ENCODE measurements around the gene RASSF7.
"Not testable (repeated sequence)": the region's sequence is repeated elsewhere in the genome, so short reads cannot be mapped to it uniquely, and the experiment has no call there.

Gene RASSF7

DNA sequence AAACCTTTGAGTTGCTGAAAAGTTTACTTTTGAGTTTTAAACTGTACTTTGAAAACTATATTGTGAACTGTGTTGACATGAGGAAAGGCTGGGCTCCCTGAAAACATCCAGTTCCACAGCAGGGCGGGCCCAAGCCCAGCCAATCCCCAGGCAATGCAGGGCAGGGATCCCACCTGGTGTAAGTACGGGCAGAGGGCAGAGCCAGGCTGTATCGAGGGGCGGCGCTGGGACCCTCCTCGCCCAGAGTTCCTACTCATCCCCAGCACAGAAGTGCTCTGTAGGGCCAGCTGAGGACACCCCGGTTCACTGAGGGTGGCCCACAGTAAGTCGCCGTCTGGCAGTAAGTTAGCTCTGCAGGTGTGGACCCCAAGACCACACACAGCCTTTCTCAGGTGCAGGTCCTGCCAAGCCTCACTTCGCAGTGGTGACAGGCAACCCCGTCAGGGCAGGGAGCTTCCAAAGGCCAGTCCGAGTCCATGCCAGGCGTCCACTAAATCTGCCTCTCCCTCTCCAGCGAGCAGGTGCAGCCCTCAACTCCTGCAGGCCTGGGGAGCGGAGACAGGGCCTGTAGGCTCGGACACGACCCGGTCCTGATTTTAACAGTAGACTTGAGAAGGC lies 6.3 kb downstream of the RASSF7 start:
- DNase-seq (ENCODE audit: low read depth): no peak

DNA sequence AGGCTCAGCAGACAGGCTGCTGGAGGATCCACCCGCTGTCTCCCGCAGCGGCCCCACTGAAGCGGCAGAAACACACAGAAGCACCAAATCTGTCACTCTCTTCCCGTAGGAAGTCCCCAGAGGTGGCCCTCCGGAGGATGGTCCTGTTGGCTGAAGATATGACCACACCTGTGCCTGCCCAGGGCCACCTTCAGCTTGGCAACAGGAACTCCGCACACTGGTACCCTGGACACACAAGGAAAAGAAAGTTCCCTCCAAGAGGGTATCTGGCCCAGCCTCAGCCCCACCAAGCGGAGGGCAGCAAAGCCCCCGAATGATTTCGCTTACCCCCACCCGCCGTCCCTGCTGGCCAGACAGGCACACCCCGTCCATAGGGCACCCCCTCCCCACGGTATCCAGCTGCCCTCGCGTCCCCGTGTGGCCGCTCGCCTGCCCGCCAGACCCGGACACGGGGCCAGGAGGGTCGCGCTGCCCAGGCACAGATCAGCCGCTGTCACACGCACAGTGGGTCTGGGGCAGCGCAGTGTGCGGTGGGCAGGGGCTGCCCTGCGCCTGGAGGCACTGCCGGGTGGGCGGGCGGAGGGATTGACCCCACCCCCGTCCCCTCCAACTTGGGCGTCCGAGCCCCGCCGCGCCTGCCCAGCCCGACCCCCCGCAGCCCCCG lies 7.0 kb downstream of the RASSF7 start:
- DNase-seq (ENCODE audit: low read depth): no peak

DNA sequence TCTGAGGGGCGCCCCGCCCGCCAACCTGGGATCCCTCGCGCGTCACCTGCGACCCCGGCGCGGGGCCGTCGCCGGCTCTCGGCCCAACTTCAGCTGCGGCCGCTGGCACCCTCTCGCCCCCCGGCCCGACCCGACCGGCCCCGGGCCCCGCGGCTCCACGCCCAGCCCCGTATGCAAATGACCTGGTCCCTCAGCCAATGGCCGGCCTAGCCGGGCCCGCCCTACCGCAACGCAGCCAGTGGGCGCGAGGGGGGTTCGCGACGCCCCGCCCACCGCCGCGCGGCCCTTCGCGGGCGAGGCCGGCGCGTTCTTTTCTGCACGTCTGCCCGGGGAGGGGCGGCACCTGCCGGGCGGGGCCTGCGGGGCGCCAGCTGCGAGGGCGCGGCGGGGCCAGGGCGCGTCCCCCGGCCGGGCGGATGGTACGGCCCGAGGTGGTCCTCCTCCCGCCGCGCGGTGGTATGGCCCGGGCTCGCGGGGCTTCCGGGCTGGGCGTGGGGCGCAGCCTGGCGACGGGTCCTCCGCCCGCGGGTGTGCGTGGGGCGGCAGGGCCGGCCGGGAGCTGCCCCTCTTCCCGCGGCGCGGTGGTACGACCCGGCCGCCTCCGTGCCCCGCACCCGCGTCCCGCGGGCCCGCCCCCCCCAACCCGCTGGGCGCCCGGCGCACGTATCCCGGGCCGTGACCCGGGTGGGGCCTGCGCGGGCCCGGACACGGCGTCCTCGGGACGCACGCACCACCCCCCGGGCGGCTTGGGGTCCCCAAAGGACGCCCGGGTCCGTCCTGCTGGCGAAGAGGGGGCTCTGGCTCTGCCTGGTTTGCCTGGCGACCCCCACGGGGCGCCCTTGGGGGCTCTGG lies 7.8 kb downstream of the RASSF7 start:
- DNase-seq (ENCODE audit: low read depth): peak; percentile 95

DNA sequence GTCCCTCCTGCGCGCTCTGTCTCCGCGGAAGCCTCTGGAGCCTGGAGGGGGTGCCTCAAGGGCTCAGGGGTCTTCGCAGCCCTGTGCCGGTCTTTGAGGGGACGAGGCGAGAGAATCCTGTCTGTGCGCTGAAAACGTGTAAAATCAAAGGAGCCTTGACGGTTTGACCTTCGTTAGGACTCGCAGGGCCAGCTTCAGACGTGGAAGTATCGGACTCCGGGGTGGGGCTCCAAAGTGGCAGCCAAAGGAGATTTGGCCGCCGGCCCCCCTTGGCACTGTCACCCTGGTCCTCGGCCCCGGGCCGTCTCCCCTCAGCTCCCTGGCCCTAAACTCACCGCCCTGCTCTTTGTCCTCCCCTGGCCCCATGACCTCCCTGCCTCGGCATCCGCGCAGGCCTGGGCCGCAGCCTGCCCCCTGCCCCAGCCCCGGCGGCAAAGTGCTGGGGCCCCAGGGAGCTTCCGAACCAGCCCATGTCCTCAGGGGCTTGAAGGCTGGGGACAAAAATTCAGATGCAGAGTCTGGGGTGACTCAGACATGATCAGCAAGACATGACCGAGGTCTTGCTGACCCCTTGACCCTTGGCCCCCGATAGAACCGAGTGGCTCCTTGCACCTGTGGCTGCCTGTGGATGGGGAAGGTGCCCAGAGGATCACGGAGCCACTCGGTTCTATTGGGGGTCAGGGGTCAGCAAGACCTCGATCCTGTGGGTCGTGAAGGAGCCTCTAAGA lies 8.6 kb downstream of the RASSF7 start:
- DNase-seq (ENCODE audit: low read depth): no peak

DNA sequence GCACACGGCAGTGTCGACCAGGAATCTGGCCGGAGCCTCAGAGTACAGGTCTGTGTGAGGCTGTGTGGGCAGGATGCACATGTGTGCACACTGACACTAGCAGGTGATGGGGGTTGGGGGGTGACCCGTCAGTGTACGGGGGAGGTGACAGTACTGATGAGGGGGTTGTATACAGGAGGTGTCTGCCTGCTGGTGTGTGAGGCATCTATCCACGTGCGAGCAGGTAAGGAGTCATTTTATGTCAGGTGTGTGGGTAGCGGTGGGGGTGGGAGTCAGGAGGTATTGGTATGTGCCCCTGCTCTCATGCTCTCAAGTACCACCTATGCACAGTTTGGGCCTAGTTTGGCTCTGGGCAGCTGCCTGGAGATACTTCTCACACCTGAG lies 11.0 kb downstream of the RASSF7 start:
- no peak for DNase-seq (ENCODE audit: low read depth)

DNA sequence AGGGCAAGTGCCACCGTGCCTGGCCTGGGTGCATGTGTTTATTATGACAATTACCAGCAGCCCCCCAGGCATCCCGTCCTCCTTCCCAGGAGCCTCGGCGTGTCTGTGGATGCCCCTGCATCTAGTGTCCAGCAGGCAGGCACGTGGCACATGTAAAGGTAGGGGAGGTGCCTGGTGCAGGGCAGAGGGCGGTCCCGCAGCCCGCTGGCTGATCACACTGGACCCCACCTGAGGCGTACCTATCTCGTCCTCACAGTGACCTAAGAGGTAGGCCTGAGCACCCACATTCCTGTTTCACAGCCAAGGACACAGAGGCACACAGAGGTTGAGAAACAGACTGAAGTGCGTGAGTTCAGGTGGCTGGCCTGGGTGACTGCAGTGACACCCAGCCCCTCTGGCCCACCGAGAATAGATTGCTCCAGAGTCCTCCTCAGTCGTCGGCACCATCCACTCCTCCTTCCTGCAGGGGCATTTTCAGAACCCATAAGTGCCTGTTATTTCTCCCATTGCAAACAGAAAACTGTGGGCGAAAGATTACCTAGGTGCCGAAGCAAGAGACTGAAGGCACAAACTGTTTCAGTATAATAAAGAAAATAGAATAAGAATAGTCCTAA lies 12.5 kb downstream of the RASSF7 start:
- no peak for DNase-seq (ENCODE audit: low read depth)

DNA sequence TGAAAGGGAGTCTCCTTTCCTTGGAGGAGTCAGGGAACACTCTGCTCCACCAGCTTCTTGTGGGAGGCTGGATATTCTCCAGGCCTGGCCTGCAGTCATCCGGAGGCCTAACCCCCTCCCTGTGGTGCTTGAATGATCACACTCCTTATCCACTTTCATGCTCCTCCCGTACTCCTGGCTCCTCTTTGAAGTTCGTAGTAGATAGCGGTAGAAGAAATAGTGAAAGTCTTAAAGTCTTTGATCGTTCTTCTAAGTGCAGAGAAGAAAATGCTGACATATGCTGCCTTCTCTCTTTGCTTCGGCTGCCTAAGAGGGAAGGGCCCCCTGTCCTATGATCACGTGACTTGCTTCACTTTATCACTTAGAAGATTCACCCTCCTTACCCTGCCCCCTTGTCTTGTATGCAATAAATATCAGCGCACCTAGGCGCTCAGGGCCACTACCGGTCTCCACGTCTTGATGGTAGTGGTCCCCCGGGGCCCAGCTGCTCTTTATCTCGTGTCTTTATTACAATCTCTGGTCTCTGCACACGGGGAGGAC lies 13.3 kb downstream of the RASSF7 start:
- DNase-seq (ENCODE audit: low read depth): not testable (repeated sequence)

DNA sequence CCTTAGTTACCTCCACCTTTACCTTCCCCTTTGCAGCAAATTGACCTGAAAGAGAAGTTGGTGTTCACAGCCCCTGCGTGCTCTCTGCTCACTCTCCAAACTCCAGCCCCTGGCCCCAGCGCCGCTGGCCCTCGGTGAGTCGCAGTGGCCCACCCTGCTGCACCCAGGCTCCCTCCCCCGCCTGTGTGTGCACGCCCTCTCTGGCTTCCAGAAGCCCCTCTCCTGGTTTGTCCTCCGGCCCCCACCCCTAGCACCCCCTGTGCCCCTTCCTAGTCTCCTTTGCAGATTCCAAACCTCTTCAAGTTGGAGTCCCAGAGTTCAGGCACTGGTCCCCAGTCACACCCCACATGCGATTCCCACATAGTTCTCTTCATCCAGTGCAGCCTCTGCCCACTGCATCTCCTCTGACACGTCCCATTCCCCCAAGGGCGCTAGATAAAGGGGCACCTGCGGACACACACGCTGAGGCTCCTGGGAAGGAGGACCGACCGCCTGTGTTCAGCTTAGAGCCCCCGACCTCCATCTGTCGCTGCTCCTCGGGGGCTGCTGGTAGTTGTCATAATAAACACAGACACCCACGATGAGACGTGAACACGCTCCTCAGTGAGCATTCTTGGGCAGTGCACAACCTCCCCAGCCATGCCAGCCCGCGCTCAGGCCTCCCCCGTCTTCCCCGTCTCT lies 14.0 kb downstream of the RASSF7 start:
- no peak for DNase-seq (ENCODE audit: low read depth)

DNA sequence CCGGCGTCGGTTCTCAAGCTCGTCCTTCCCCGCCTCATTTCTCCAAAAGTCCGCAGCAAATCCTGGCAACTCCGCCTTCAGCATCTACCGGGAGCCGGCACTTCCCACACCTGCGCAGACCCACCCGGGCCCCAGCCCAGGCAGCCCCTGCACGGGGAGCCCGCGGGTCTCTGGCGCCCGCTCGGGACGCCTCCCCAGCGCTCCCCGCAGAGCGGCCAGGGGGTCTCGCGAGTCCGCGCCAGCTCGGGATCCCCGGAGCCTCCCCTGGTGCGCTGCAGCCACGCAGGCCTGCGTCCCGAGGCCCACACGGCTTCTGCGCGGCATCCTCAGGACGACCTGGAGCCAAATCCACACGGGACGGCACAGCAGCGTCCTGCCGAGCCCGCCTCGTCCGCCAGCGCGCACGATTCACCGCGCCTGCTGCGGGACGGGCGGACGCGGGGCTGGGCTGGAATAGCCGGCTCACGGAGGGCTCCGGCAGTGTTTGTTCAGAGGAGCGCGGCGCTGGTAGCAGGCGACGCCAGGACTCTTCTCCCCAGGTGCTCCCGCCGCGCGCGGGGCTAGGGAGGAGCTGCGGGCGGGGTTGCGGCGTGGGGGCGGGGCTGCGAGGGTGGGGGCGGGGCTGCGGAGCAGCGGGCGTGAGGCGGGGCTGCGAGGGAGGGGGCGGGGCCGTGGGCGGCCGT lies 14.7 kb downstream of the RASSF7 start:
- DNase-seq (ENCODE audit: low read depth): peak; percentile 23

DNA sequence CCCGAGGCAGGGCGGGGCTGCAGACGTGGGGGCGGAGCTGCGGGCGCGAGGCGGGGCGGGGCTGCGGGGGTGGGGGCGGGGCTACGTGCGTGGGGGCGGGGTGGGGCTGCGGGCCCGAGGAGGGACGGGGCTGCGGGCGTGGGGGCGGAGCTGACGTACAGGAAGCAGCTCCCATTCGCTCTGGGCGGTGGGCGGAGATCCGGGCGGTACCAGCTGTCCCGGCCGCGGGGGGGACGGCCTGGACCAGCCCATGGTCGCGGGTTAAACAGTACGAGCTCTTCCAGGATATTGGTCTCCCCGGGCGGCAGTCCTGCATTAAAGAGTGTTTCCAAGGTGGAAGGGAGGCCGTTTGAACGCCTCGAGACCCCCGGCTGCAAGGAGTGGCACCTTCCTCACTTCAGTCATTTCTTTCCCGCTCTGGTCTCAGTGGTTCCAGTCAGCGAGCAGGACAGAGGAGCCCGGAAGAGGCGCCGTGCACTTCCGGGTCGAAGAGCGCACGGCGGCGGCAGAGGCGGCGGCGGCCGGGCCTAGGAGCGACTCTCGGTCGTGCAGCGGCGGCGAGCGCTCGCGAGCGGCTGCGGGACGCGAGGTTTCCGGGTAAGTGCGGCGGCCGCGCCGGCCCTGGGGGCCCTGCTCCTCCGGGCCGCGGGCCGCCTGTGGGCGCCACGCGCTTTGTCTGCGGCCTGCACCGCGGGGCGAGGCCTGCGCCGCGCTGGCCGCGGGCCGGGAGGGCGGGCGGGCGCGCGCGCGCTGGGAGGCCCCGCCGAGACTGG lies 15.4 kb downstream of the RASSF7 start, which contains the start of gene PHRF1:
Gene PHRF1, plus strand, starts transcription at position 475 of the 773 bp plus-strand sequence. CDS start 5,043 bp downstream, outside the sequence.
- DNase-seq (ENCODE audit: low read depth): peak; percentile 94

DNA sequence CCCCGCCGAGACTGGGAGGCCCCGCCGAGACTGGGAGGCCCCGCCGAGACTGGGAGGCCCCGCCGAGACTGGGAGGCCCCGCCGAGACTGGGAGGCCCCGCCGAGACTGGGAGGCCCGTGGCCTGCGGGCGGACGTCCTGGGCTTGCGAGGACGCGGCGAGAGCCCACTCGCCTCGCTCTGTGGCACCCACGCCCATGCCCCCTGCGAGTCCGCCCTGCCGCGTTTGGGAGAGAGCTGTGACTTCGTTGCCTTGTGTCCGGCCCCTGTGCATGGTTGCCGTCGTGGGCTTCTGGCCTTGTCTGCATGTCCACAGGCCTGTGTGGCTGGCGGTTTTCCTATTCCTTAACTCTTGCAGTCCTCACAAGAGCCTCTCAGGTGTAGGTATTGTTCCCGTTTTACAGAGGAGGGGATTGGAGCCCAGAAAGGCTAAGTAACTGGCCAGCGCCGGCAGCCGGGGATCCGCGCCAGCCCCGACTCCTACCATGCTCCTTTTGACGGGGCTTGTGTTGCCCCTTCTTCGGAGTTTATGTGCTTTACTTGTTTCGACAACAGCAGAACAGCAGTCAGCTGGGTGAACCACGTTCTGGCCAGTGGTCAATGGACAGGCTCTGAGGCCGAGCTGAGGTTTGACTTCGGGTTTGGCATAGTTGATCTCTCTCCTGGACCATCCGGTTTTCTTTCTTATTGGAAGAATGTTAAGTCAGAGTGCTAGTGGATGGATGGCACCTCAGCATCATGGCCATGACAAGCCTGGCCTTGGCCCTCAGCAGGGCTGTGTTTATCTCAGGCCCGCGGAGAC lies 16.2 kb downstream of the RASSF7 start:
- DNase-seq (ENCODE audit: low read depth): no peak

DNA sequence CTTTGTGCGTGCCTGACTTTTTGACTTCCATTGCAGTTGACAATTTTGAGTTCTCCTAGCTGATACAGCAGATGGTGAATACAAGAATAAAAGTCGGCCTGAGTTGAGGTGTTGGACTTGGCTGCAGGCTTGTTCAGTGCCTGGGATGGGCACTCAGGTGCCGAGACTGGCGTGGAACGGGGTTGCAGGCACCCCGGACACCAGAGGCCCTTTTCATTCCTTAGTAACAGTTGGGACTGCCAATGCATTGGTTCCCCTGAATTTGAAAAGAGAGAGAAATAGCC lies 16.8 kb downstream of the RASSF7 start:
- DNase-seq (ENCODE audit: low read depth): no peak

DNA sequence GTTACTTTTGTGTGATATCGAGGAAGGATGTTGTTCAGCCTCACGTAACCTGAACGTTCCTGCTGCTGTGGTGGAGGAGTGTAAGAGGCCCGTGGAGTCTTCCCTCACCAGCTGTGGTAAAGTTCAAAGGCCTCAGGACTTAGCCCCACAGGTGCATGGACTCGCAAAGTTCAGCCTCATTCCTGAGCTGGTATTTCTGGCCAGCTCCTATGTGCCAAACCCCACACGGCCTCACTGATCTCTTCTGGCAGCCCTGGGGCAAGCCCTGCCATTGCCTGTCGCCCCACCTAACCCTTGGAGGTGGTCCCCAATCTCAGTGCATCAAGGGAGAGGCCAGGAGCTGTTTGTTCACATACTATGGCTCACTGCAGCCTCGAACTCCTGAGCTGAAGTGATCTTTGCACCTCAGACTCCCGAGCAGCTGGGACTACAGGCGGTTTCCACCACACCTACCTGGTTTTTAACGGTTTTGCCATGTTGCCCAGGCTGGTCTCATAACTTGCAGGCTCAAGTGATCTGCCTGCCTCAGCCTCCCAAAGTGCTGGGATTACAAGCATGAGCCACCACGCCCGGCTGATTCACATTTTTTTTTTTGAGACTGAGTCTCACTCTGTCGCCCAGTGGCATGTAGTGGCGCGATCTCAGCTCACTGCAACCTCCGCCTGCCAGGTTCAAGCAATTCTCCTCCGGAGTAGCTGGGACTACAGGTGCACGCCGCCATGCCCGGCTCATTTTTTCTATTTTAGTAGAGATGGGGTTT lies 17.7 kb downstream of the RASSF7 start:
- no peak for DNase-seq (ENCODE audit: low read depth)

DNA sequence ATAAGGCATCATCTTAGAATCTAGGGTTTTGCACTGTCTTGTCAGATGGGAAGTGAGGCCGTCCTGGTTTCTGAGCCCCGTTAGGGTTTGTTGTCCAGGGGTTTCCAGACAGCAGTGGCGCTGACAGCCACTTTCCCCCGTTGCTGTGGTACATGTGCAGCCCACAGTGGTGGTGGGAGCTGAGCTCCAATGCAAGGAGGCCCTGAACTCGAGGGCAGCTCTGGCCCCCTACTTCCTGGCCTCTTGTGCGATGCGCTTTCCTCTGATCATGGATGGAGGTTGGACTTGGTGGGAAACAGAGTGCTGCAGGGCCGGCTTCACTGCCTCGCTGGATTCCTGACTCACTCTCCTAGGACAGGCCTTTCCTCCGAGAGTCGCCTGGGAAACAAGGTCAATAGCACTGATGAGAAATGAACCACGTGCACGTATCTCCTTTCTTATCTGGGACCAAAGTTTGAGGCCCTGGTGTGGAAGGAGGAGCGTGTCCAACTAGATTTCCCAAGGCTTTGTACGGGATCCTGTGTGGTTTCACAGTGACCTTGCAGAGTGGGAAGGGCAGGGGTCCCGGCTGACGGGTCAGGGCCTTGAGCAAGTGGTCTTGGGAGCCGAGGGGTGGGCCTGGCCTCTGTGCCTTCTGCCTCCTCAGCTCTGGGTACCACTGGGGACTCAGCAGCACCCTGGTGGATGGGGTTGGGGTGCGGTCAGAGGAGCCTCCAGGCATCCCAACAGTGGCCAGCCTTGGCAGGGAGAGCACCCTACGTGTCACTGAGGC lies 19.2 kb downstream of the RASSF7 start:
- no peak for DNase-seq (ENCODE audit: low read depth)

DNA sequence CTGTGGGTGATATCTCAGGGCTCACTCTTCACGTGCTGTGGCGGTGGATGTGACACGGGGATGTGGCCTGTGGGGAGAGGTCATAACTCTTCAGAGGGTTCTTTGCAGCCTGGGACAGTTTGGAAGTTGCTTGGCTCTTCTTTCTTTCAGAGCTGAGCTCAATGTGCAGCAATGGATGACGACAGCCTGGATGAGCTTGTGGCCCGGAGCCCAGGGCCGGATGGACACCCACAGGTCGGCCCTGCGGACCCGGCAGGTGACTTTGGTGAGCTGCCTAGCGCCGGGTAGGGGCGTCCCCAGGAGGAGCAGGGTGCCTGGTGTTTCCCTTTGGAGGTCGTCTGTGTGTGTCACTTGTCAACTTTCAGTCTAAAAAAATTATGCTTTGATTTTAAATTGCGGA lies 20.6 kb downstream of the RASSF7 start:
- DNase-seq (ENCODE audit: low read depth): no peak

DNA sequence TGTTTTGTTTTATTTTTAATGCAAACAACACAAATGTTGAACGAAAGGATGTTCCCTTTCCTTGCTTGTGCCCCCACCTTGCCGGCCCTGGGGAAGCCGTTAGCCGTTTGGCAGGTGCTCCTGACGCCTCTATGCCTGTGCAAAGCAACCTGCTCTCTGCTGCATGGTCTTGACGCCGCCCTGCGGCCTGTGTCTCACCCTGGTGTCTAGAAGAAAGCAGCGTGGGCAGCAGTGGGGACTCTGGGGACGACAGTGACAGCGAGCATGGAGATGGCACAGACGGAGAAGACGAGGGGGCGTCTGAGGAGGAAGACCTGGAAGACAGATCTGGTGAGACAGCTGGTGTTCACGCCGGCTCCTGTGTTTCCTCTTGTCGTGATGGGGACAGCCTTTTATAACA lies 21.0 kb downstream of the RASSF7 start:
- no peak for DNase-seq (ENCODE audit: low read depth)

DNA sequence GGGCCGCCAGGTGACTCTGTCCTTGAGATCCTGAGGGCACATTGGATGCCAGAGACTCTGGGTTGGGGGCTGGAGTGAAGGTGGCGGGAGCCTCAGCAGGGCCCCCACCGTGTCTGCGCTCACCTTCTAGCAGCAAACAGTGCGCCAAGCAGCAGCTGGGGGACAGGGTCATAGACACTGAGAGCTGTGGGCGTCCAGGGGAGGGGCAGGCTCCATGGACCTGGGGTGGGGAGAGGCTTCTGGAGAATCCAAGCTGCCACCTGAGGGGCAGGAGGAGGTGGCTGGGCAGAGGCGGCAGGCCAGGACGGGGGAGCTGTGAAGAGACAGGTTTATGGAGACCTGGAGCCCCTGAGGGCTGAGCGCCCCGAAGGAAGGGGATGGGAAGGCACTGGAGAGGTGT lies 23.5 kb downstream of the RASSF7 start:
- no peak for DNase-seq (ENCODE audit: low read depth)
